Subcutaneous adipose tissue (tissue), 4 donors: ENCODE measurements around the gene PTPN23. TPM values are rescaled to one million over a fixed set of nuclear protein-coding genes. Genes with fewer than 3 reads are reported as not detected.

Source experiments
- total RNA-seq, 4 donors: library from RNA; depleted of rRNA; stranded (reverse); fragments of >200 nt; gene quantifications; one replicate each; pipeline ENCODE4 v1.1.0, GENCODE V29; 2016
- TF ChIP-seq, protein P1 (sequence below): fragments of 450-650 bp; IDR thresholded peaks from one replicate; pipeline ENCODE4 v1.5.1; 2016; ENCODE audit warnings: low read depth, mild to moderate bottlenecking, control low read depth, antibody characterized with exemption, moderate library complexity

PTPN23 gene
- total RNA-seq, 4 donors from 2014 or later = 14.0 to 27.3 (median 19.9) TPM

DNA sequence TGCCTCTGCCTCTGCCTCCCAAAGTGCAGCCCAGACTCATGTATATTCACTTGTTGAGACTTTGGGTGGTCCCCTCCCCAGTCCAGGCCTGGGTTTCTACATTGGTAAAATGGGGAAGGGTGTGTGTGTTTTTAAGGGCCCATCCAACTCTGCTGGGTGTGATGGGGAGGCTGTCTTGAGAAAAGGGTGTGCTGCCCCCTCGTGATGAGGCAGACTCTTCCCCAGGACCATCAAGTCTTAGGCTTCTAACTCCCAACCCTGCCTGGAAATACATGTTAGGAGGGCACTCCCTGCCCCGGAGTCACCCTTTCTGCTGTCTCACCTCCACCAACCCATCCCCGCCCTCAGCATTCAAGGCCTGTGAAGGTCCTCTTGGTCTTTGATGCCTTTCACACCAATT, 4.4 kb upstream of the PTPN23 start:
- TF ChIP-seq, protein P1, sequence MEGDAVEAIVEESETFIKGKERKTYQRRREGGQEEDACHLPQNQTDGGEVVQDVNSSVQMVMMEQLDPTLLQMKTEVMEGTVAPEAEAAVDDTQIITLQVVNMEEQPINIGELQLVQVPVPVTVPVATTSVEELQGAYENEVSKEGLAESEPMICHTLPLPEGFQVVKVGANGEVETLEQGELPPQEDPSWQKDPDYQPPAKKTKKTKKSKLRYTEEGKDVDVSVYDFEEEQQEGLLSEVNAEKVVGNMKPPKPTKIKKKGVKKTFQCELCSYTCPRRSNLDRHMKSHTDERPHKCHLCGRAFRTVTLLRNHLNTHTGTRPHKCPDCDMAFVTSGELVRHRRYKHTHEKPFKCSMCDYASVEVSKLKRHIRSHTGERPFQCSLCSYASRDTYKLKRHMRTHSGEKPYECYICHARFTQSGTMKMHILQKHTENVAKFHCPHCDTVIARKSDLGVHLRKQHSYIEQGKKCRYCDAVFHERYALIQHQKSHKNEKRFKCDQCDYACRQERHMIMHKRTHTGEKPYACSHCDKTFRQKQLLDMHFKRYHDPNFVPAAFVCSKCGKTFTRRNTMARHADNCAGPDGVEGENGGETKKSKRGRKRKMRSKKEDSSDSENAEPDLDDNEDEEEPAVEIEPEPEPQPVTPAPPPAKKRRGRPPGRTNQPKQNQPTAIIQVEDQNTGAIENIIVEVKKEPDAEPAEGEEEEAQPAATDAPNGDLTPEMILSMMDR = no peak

DNA sequence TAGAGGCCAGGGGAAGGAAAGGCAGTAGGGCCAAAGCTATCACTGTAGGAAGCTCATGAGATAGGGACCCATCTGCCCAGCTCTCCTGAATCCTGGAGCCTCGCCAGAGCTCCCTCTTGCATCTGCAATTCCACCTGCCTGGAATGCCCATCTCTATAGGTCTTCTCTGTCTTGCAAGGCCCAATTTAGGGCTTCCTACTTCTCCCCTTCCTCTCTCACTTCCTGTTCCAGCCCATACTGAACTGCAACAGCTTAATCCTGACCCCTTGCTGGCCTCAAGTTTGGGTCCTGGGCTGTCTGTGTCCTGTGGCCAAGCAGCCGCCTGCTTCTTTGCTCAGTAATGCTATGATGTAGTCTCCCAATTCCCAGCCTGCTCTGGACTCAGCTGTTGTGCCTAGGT, 3.6 kb upstream of the PTPN23 start:
- TF ChIP-seq, protein P1 = no peak

DNA sequence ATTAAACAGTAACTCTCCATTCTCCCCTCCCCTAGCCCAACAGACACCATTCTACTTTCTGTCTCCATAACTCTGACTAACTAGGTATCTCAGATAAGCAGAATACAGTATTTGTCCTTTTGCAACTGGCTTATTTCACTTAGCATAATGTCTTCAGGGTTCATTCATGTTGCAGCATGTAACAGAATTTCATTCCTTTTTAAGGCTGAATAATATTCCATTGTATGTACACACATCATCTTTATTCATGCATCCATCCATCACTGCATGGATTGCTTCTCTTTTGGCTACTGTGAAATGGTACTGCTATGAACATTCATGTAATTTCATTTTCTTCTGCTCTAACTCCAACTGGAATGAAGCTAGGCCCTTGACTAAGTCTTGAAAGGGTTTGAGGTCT, 2.0 kb upstream of the PTPN23 start:
- TF ChIP-seq, protein P1 = no peak

DNA sequence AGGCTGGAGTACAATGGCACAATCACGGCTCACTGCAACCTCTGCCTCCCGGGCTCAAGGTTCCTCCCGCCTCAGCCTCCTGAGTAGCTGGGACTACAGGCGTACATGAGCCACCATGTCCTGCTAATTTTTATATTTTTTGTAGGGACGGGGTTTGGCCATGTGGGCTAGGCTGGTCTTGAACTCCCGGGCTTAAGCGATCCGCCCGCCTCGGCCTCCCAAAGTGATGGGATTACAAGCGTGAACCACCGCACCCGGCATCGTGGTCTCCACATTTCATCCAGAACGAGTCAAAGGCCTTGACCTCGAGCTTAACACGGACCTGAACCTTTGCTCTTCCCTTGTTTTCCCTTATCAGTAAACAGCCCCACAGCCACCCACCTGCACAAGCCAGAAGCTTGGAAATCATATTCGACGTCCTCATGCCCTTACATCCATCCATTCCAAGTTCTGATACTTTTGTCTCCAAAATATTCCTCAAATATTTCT, 1.4 kb upstream of the PTPN23 start:
- TF ChIP-seq, protein P1 = no peak

DNA sequence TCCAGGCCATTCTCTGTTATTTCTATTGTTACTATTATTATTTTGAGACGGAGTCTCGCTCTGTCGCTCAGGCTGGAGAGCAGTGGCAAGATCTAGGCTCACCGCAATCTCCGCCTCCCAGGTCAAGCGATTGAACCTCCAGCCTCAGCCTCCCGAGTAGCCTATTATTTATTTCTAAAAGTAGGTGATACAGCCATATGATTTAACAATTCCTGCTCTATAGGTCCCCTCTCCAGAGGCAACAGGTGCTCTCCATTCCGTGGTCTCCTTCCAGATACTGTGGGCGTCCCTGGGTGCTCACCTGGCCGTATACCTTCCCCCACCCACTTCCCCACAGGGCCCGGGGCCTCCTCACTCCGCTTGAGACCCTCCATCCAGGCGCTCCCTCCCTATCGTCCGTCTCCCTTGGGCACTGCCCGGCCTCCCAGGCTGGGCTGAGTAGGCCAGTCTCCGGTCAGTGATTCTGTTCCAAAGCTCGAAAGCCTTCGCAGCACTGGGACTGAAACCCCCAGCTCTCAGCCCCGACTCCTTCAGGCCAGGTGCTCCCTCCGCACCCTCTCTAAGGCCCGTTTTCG, 708 bp upstream of the PTPN23 start:
- TF ChIP-seq, protein P1 = no peak

DNA sequence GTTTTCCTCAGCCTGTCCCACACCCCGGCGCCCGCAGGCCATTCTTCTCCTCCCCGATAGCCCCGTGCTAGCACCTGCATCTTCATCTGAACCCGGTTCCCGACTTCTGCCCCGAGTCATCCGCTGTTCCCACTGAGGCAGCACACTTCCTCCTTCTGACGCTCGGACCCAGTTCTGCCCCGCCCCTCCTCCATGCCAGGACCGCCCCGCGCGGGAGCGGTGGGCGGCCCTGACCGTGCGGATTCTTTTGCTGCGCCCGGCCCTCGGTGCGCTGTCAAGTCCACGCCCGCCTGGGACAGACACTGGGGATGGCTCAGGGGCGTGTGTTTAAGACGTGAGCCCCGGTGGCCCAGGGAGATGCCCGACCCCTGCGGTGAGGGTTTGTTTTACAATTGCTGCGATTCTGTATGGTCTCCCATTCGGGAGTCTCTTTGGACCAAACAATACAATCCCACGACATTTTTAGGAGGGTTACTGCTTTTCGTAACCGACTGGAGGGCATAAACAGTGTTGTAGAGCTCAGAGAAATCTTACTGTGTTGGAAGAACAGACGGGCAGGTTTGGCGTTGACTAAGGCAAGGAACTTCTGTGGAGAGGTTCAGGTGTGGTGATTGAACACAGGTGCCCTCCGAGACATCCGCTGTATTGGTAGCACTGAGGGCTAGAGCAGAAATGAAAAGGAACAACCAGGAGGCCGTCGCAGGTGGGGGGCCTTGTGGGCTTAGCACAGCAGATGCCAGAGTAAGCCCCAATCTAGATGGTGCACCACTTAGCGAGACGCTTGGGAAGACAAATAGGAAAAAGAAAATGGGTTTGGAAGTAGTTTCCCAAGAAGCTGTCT, 716 bp downstream of the PTPN23 start:
- TF ChIP-seq, protein P1 = no peak

DNA sequence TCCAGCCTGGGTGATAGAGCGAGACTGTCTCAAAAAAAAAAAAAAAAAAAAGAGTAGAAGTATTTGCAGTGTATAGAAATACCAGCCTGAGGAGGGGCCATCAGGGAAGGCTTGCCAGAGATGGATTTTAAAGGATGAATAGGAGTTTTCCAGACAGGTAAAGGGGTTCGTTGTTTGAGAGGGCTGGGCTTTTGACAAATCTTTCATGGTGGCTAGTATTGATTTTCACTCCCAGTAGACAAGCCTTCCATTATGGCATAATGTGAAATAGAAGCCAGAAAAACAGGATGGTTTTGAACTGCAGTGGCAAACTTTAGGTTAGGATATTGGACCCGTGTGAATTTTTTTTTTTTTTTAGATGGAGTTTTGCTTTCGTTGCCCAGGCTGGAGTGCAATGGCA, 3.6 kb downstream of the PTPN23 start:
- TF ChIP-seq, protein P1 = no peak
